Measurements from ENCODE around the gene BBS2.

The BBS2 gene

GRCh38 chr16:56519459-56520250 lies at the start of gene BBS2:
BBS2 (minus strand) TSS chr16:56520024; CDS start chr16:56519862, 162 bp downstream.
- no peaks in the 10 kb centered on the region for H3K36me3 ChIP-seq (ENCODE audit: control insufficient read depth in 5 of 5, insufficient read depth in 5 of 5, low read length in 5 of 5)

GRCh38 chr16:56564793-56565477 lies 45.1 kb upstream of the BBS2 start, which contains the start of gene MT4:
MT4 (plus strand) TSS chr16:56565073; CDS start chr16:56565129, 56 bp downstream.
- peaks cover 0 to 9% (median 5%) of the 10 kb centered on the region in 5 donors for H3K27me3 ChIP-seq (ENCODE audit: control insufficient read depth in 5 of 5, insufficient read depth in 4 of 5, low read length in 5 of 5)
- no peak within 1 kb of the TSS for H3K4me3 ChIP-seq (ENCODE audit: low read depth in 1 of 5, low read length in 5 of 5)
- no peak within 1 kb of the TSS for H3K27ac ChIP-seq (ENCODE audit: low read depth, low read length)
- no peaks in the 10 kb centered on the region for H3K36me3 ChIP-seq (ENCODE audit: control insufficient read depth in 5 of 5, insufficient read depth in 5 of 5, low read length in 5 of 5)
- no peaks in the 10 kb centered on the region for H3K9me3 ChIP-seq (ENCODE audit: control insufficient read depth in 5 of 5, low read length in 5 of 5)
- no peak within 1 kb of the TSS for H3K9ac ChIP-seq (ENCODE audit: low read length in 5 of 5)
- no peaks in the 10 kb centered on the region for H3K4me1 ChIP-seq (ENCODE audit: control insufficient read depth in 5 of 5, insufficient read depth in 5 of 5, low read length in 5 of 5)

More at GRCh38 chr16:56519459-56520250, at the start of gene BBS2:
- peak within 1 kb of the TSS in 4 of 5 donors; percentile 72 to 89 (median 80) for H3K9ac ChIP-seq (ENCODE audit: low read length in 5 of 5)
- no peaks in the 10 kb centered on the region for H3K9me3 ChIP-seq (ENCODE audit: control insufficient read depth in 5 of 5, low read length in 5 of 5)
- H3K27me3 ChIP-seq (ENCODE audit: control insufficient read depth in 5 of 5, insufficient read depth in 4 of 5, low read length in 5 of 5), result peaks cover 0 to 3% (median 0%) of the 10 kb centered on the region in 5 donors
- peaks cover 2 to 18% (median 16%) of the 10 kb centered on the region in 5 donors for H3K4me1 ChIP-seq (ENCODE audit: control insufficient read depth in 5 of 5, insufficient read depth in 5 of 5, low read length in 5 of 5)
- H3K27ac ChIP-seq (ENCODE audit: low read depth, low read length), result peak within 1 kb of the TSS; percentile 70
- H3K4me3 ChIP-seq (ENCODE audit: low read depth in 1 of 5, low read length in 5 of 5), result peak within 1 kb of the TSS; percentile 86 to 100 (median 97)

- Histone ChIP-seq H3K27me3 (ENCODE audit: control insufficient read depth in 5 of 5, insufficient read depth in 4 of 5, low read length in 5 of 5) (peaks cover 0 to 9% (median 2%) of the 10 kb centered on the region in 5 donors), H3K36me3 (ENCODE audit: control insufficient read depth in 5 of 5, insufficient read depth in 5 of 5, low read length in 5 of 5) (no peaks in the 10 kb centered on the region), H3K9me3 (ENCODE audit: control insufficient read depth in 5 of 5, low read length in 5 of 5) (no peaks in the 10 kb centered on the region), H3K4me1 (ENCODE audit: control insufficient read depth in 5 of 5, insufficient read depth in 5 of 5, low read length in 5 of 5) (no peaks in the 10 kb centered on the region), H3K9ac (ENCODE audit: low read length in 5 of 5) (no peak overlapping the region), H3K27ac (ENCODE audit: low read depth, low read length) (no peak overlapping the region), H3K4me3 (ENCODE audit: low read depth in 1 of 5, low read length in 5 of 5) (no peak overlapping the region)
Observed at GRCh38 chr16:56561126-56561525, 41.3 kb upstream of the BBS2 start.

- Histone ChIP-seq H3K9me3 (ENCODE audit: control insufficient read depth in 5 of 5, low read length in 5 of 5) (no peaks in the 10 kb centered on the region), H3K27ac (ENCODE audit: low read depth, low read length) (no peak overlapping the region), H3K4me3 (ENCODE audit: low read depth in 1 of 5, low read length in 5 of 5) (no peak overlapping the region), H3K36me3 (ENCODE audit: control insufficient read depth in 5 of 5, insufficient read depth in 5 of 5, low read length in 5 of 5) (no peaks in the 10 kb centered on the region), H3K4me1 (ENCODE audit: control insufficient read depth in 5 of 5, insufficient read depth in 5 of 5, low read length in 5 of 5) (no peaks in the 10 kb centered on the region), H3K27me3 (ENCODE audit: control insufficient read depth in 5 of 5, insufficient read depth in 4 of 5, low read length in 5 of 5) (peaks cover 0 to 9% (median 2%) of the 10 kb centered on the region in 5 donors), H3K9ac (ENCODE audit: low read length in 5 of 5) (no peak overlapping the region)
Observed at GRCh38 chr16:56560447-56560846, 40.6 kb upstream of the BBS2 start.

- H3K27me3 ChIP-seq (ENCODE audit: control insufficient read depth in 5 of 5, insufficient read depth in 4 of 5, low read length in 5 of 5), result peaks cover 0 to 9% (median 0%) of the 10 kb centered on the region in 5 donors
- H3K27ac ChIP-seq (ENCODE audit: low read depth, low read length), result no peak overlapping the region
- no peak overlapping the region for H3K4me3 ChIP-seq (ENCODE audit: low read depth in 1 of 5, low read length in 5 of 5)
- H3K9ac ChIP-seq (ENCODE audit: low read length in 5 of 5), result no peak overlapping the region
- no peaks in the 10 kb centered on the region for H3K4me1 ChIP-seq (ENCODE audit: control insufficient read depth in 5 of 5, insufficient read depth in 5 of 5, low read length in 5 of 5)
- H3K36me3 ChIP-seq (ENCODE audit: control insufficient read depth in 5 of 5, insufficient read depth in 5 of 5, low read length in 5 of 5), result no peaks in the 10 kb centered on the region
- H3K9me3 ChIP-seq (ENCODE audit: control insufficient read depth in 5 of 5, low read length in 5 of 5), result no peaks in the 10 kb centered on the region
Observed at GRCh38 chr16:56559109-56559508, 39.3 kb upstream of the BBS2 start.

GRCh38 chr16:56558024-56558747 lies 38.4 kb upstream of the BBS2 start:
- Histone ChIP-seq H3K9me3 (ENCODE audit: control insufficient read depth in 5 of 5, low read length in 5 of 5) (no peaks in the 10 kb centered on the region), H3K9ac (ENCODE audit: low read length in 5 of 5) (no peak overlapping the region), H3K4me1 (ENCODE audit: control insufficient read depth in 5 of 5, insufficient read depth in 5 of 5, low read length in 5 of 5) (no peaks in the 10 kb centered on the region), H3K36me3 (ENCODE audit: control insufficient read depth in 5 of 5, insufficient read depth in 5 of 5, low read length in 5 of 5) (no peaks in the 10 kb centered on the region), H3K4me3 (ENCODE audit: low read depth in 1 of 5, low read length in 5 of 5) (no peak overlapping the region), H3K27ac (ENCODE audit: low read depth, low read length) (no peak overlapping the region), H3K27me3 (ENCODE audit: control insufficient read depth in 5 of 5, insufficient read depth in 4 of 5, low read length in 5 of 5) (peaks cover 0 to 13% (median 4%) of the 10 kb centered on the region in 5 donors)

- peaks cover 0 to 11% (median 4%) of the 10 kb centered on the region in 5 donors for H3K27me3 ChIP-seq (ENCODE audit: control insufficient read depth in 5 of 5, insufficient read depth in 4 of 5, low read length in 5 of 5)
- H3K36me3 ChIP-seq (ENCODE audit: control insufficient read depth in 5 of 5, insufficient read depth in 5 of 5, low read length in 5 of 5), result no peaks in the 10 kb centered on the region
- no peak overlapping the region for H3K9ac ChIP-seq (ENCODE audit: low read length in 5 of 5)
- H3K4me3 ChIP-seq (ENCODE audit: low read depth in 1 of 5, low read length in 5 of 5), result no peak overlapping the region
- H3K27ac ChIP-seq (ENCODE audit: low read depth, low read length), result no peak overlapping the region
- H3K9me3 ChIP-seq (ENCODE audit: control insufficient read depth in 5 of 5, low read length in 5 of 5), result no peaks in the 10 kb centered on the region
- H3K4me1 ChIP-seq (ENCODE audit: control insufficient read depth in 5 of 5, insufficient read depth in 5 of 5, low read length in 5 of 5), result peaks cover 0 to 8% (median 4%) of the 10 kb centered on the region in 5 donors
Observed at GRCh38 chr16:56554441-56554840, 34.6 kb upstream of the BBS2 start.

GRCh38 chr16:56551796-56552738 lies 32.2 kb upstream of the BBS2 start:
- H3K27ac ChIP-seq (ENCODE audit: low read depth, low read length), result no peak overlapping the region
- peaks cover 0 to 8% (median 6%) of the 10 kb centered on the region in 5 donors for H3K4me1 ChIP-seq (ENCODE audit: control insufficient read depth in 5 of 5, insufficient read depth in 5 of 5, low read length in 5 of 5)
- H3K4me3 ChIP-seq (ENCODE audit: low read depth in 1 of 5, low read length in 5 of 5), result no peak overlapping the region
- H3K27me3 ChIP-seq (ENCODE audit: control insufficient read depth in 5 of 5, insufficient read depth in 4 of 5, low read length in 5 of 5), result peaks cover 0 to 13% (median 7%) of the 10 kb centered on the region in 5 donors
- H3K9ac ChIP-seq (ENCODE audit: low read length in 5 of 5), result peak overlapping the region in 1 of 5 donors; percentile 7
- H3K9me3 ChIP-seq (ENCODE audit: control insufficient read depth in 5 of 5, low read length in 5 of 5), result no peaks in the 10 kb centered on the region
- no peaks in the 10 kb centered on the region for H3K36me3 ChIP-seq (ENCODE audit: control insufficient read depth in 5 of 5, insufficient read depth in 5 of 5, low read length in 5 of 5)

- Histone ChIP-seq H3K4me1 (ENCODE audit: control insufficient read depth in 5 of 5, insufficient read depth in 5 of 5, low read length in 5 of 5) (peaks cover 0 to 8% (median 6%) of the 10 kb centered on the region in 5 donors), H3K4me3 (ENCODE audit: low read depth in 1 of 5, low read length in 5 of 5) (no peak overlapping the region)
Observed at GRCh38 chr16:56549744-56550385, 30.0 kb upstream of the BBS2 start.

More at GRCh38 chr16:56549744-56550385, 30.0 kb upstream of the BBS2 start:
- H3K36me3 ChIP-seq (ENCODE audit: control insufficient read depth in 5 of 5, insufficient read depth in 5 of 5, low read length in 5 of 5), result no peaks in the 10 kb centered on the region
- no peak overlapping the region for H3K27ac ChIP-seq (ENCODE audit: low read depth, low read length)
- no peak overlapping the region for H3K9ac ChIP-seq (ENCODE audit: low read length in 5 of 5)
- peaks cover 0 to 11% (median 7%) of the 10 kb centered on the region in 5 donors for H3K27me3 ChIP-seq (ENCODE audit: control insufficient read depth in 5 of 5, insufficient read depth in 4 of 5, low read length in 5 of 5)
- H3K9me3 ChIP-seq (ENCODE audit: control insufficient read depth in 5 of 5, low read length in 5 of 5), result no peaks in the 10 kb centered on the region

Measured in subcutaneous abdominal adipose tissue (tissue), 5 donors.